ENCODE data around the gene CD99.

GRCh38 chrX:2709556-2709955 lies 18.5 kb downstream of the CD99 start:
- TF ChIP-seq POLR2A (IDR thresholded peaks at IDR 0.05; ENCODE audit: low read length), result no peak
- TF ChIP-seq GATA1 (IDR thresholded peaks at IDR 0.05; ENCODE audit: low read depth, low read length), result no peak
